DMS153 (cell line): ENCODE results near the gene ETV2.
"Not testable (repeated sequence)": the region's sequence is repeated elsewhere in the genome, so short reads cannot be mapped to it uniquely, and the experiment has no call there.

ENCODE experiments used
- DNase-seq: peaks from one replicate; lab custom pipeline; 2025; lab: John Stamatoyannopoulos, UW

Gene ETV2

GRCh38 chr19:35628565-35629331, 12.8 kb upstream of the ETV2 start, which contains the start of gene RBM42:
Gene RBM42, plus strand, starts transcription at chr19:35629036. Its CDS starts 118 bp downstream, at chr19:35629154.
- DNase-seq = peak; percentile 97

- no peak for DNase-seq
Measured at GRCh38 chr19:35629332-35629633, 12.3 kb upstream of the ETV2 start.

- no peak for DNase-seq
Measured at GRCh38 chr19:35633727-35634440, 7.7 kb upstream of the ETV2 start.

- DNase-seq = no peak
Measured at GRCh38 chr19:35636651-35637050, 4.9 kb upstream of the ETV2 start.

GRCh38 chr19:35637165-35637564, 4.4 kb upstream of the ETV2 start:
- DNase-seq = no peak

- no peak for DNase-seq
Measured at GRCh38 chr19:35639321-35639639, 2.3 kb upstream of the ETV2 start.

GRCh38 chr19:35639863-35640262, 1.7 kb upstream of the ETV2 start:
- no peak for DNase-seq

- DNase-seq = no peak
Measured at GRCh38 chr19:35642312-35642711, 767 bp downstream of the ETV2 start.

- no peak for DNase-seq
Measured at GRCh38 chr19:35642798-35643254, 1.3 kb downstream of the ETV2 start.

- peak; percentile 72 for DNase-seq
Measured at GRCh38 chr19:35643255-35644205, 2.0 kb downstream of the ETV2 start.

- peak; percentile 89 for DNase-seq
Measured at GRCh38 chr19:35644206-35644986, 2.9 kb downstream of the ETV2 start.

GRCh38 chr19:35644987-35645679, 3.6 kb downstream of the ETV2 start:
- peak; percentile 49 for DNase-seq

- no peak for DNase-seq
Measured at GRCh38 chr19:35645680-35646511, 4.4 kb downstream of the ETV2 start.

- peak; percentile 98 for DNase-seq
Measured at GRCh38 chr19:35648017-35648961, 6.7 kb downstream of the ETV2 start, which contains the start of gene COX6B1. Gene COX6B1, plus strand, starts transcription at chr19:35648323. Its CDS starts 2,921 bp downstream, at chr19:35651244.

GRCh38 chr19:35650581-35650980, 9.0 kb downstream of the ETV2 start:
- DNase-seq = no peak

- DNase-seq = not testable (repeated sequence)
Measured at GRCh38 chr19:35654828-35655227, 13.3 kb downstream of the ETV2 start.

GRCh38 chr19:35655600-35655999, 14.1 kb downstream of the ETV2 start:
- DNase-seq = no peak

GRCh38 chr19:35656700-35657099, 15.2 kb downstream of the ETV2 start:
- no peak for DNase-seq
